Vagina (tissue), 2 donors: Measurements from ENCODE around the gene STARD10. TPM values are rescaled to one million over a fixed set of nuclear protein-coding genes. Genes with fewer than 3 reads are reported as not detected.
"Not testable (repeated sequence)": the region's sequence is repeated elsewhere in the genome, so short reads cannot be mapped to it uniquely, and the experiment has no call there.

Source experiments
- DNase-seq, 2 donors: peaks; one replicate each; pipeline ENCODE4 v3.0.0-alpha.2; 2017; ENCODE audit errors: extremely low spot score in 2 of 2
- H3K27ac ChIP-seq: fragments of 200-600 bp; sonication (generic); one replicate; pipeline ENCODE4 v1.5.1; 2019
- H3K27me3 ChIP-seq: fragments of 200-600 bp; sonication (generic); one replicate; pipeline ENCODE4 v1.5.1; 2019
- H3K36me3 ChIP-seq, 2 donors: fragments of 200-600 bp; sonication (generic); one replicate each; pipeline ENCODE4 v1.5.1; 2017 to 2019
- H3K4me1 ChIP-seq: fragments of 200-600 bp; sonication (generic); one replicate; pipeline ENCODE4 v1.5.1; 2019
- H3K4me3 ChIP-seq, 2 donors: fragments of 200-600 bp; sonication (generic); 1 replicate in 1 of 2; 2 replicates in 1 of 2; pipeline ENCODE4 v1.5.1; 2016 to 2019
- H3K9me3 ChIP-seq: fragments of 200-600 bp; sonication (generic); one replicate; pipeline ENCODE4 v1.5.1; 2019
- POLR2A ChIP-seq, 2 donors: fragments of 450-650 bp; IDR thresholded peaks; one replicate each; pipeline ENCODE4 v1.6.1; 2017; ENCODE audit warnings: antibody characterized with exemption in 2 of 2, mild to moderate bottlenecking in 2 of 2, moderate library complexity in 2 of 2
- POLR2AphosphoS5 ChIP-seq, 2 donors: sonication (generic); formaldehyde crosslinking; IDR thresholded peaks; one replicate each; pipeline ENCODE4 v1.9.0; 2017; ENCODE audit warnings: antibody characterized with exemption in 2 of 2, mild to moderate bottlenecking in 2 of 2, low read depth in 1 of 2; ENCODE audit not compliant: insufficient read depth in 1 of 2
- intact Hi-C: fragments of 100-400 bp; cut with DNase I; formaldehyde crosslinking; loops from one replicate; pipeline ENCODE4 v1.15.1; 2023
- total RNA-seq: library from RNA; depleted of rRNA; stranded (reverse); fragments of >200 nt; gene quantifications from one replicate; pipeline ENCODE4 v1.2.3, GENCODE V29; 2016
- TF ChIP-seq, protein P1 (sequence below), 3 experiments: fragments of 450-650 bp in 2 of 3; fragments of 200-600 bp in 1 of 3; sonication (generic) in 1 of 3; IDR thresholded peaks; one replicate each; pipeline ENCODE4 v1.5.1; 2017 to 2019; ENCODE audit warnings: antibody characterized with exemption in 3 of 3, mild to moderate bottlenecking in 2 of 3, moderate library complexity in 2 of 3

STARD10 gene
- total RNA-seq, 1 donor from 2014 or later = 75.9 TPM

DNA sequence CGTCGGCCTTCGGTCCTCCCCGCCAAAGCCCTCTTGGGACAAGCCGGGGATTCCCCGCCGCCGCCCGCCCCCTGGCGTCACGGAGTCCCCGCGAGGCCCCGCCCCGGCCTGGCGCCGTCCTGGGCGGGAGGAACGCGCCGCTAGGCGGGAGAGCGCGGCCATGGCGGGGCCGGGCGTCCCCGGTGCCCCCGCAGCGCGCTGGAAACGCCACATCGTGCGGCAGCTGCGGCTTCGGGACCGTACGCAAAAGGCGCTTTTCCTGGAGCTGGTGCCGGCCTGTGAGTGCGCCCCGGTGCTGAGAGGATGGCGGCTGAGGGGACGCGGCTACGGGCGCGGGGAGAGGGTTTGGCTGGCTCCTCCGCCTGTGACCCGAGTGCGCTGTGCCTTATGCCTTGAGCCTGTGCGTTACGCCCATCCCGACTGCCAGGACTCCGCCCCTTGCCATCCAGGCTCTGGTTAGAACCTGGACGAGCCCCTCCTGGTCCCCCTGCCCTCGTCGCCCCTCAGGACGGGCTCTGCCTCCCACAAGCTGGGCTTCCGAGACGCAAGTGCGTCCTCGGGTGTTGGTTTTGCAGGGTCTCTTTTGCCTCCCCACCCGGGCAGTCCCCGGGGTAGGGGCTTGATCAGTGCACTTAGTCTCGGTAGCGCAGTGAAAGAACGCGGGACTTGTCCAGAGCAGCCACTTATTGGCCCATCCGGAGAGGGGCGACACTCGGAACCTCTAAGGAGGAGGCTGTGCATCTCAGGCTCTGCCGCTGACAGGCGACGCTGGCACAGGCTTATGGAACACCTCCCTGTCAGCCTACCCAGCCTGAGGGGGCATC, 20.7 kb upstream of the STARD10 start, which contains the start of gene ATG16L2:
ATG16L2 (plus strand) TSS at position 126 of the 824 bp plus-strand sequence; CDS start at position 161, 35 bp downstream.
- TF ChIP-seq POLR2AphosphoS5 (IDR thresholded peaks at IDR 0.05; ENCODE audit: insufficient read depth in 1 of 2, low read depth in 1 of 2) (peak in 1 of 2 donors; percentile 39), POLR2A (IDR thresholded peaks at IDR 0.05) (peak; percentile 10 to 75)
- TF ChIP-seq, protein P1, sequence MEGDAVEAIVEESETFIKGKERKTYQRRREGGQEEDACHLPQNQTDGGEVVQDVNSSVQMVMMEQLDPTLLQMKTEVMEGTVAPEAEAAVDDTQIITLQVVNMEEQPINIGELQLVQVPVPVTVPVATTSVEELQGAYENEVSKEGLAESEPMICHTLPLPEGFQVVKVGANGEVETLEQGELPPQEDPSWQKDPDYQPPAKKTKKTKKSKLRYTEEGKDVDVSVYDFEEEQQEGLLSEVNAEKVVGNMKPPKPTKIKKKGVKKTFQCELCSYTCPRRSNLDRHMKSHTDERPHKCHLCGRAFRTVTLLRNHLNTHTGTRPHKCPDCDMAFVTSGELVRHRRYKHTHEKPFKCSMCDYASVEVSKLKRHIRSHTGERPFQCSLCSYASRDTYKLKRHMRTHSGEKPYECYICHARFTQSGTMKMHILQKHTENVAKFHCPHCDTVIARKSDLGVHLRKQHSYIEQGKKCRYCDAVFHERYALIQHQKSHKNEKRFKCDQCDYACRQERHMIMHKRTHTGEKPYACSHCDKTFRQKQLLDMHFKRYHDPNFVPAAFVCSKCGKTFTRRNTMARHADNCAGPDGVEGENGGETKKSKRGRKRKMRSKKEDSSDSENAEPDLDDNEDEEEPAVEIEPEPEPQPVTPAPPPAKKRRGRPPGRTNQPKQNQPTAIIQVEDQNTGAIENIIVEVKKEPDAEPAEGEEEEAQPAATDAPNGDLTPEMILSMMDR (IDR thresholded peaks at IDR 0.05) = peak in 1 of 3 experiments; percentile 22
- Histone ChIP-seq H3K36me3 (peaks cover 0 to 21% of the 10 kb centered on the region in 2 donors), H3K27ac (peak within 1 kb of the TSS; percentile 95), H3K27me3 (no peaks in the 10 kb centered on the region), H3K4me3 (peak within 1 kb of the TSS; percentile 81 to 95), H3K4me1 (peaks cover 43% of the 10 kb centered on the region), H3K9me3 (no peaks in the 10 kb centered on the region)
- peak; percentile 91 to 96 for DNase-seq
- intact Hi-C loops = no loop called here

DNA sequence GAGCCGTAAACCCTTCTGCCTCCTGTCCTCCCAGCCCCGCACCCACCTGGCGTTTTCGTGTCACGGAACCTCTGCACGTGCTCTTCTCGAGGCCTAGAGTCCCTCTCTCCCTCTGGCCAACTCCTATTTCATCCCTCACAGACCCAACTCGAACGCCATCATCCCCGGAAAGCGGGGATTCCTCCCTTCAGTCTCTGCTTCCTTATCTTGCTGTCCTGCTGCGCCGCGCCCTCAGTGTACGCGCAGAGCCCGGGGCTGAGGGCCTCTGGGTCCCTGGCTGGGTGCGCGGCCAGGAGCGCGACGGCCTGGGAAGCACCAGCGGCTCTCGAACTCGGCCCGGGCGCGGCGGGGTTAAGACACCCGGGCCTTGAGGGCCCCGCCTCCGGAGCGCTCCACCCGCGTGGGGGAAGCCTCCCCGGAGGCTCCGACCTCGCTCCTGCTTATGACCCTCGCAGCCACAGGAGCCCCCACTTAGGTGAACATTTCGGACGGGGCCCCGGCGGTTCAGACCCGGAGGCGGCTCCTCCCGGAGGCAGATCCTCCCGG, 20.0 kb upstream of the STARD10 start:
- TF ChIP-seq, protein P1 (IDR thresholded peaks at IDR 0.05) = no peak
- TF ChIP-seq POLR2AphosphoS5 (IDR thresholded peaks at IDR 0.05; ENCODE audit: insufficient read depth in 1 of 2, low read depth in 1 of 2) (peak; percentile 30 to 91), POLR2A (IDR thresholded peaks at IDR 0.05) (peak in 1 of 2 donors; percentile 36)
- H3K4me1 ChIP-seq = peaks cover 43% of the 10 kb centered on the region
- H3K36me3 ChIP-seq = peaks cover 0 to 14% of the 10 kb centered on the region in 2 donors
- intact Hi-C loops = no loop called here
- H3K27me3 ChIP-seq = no peaks in the 10 kb centered on the region
- H3K27ac ChIP-seq = peak overlapping the region; percentile 95
- peak; percentile 90 to 96 for DNase-seq
- H3K4me3 ChIP-seq = peak overlapping the region; percentile 81 to 95
- no peaks in the 10 kb centered on the region for H3K9me3 ChIP-seq

GRCh38 chr11:72812967-72813739, 19.3 kb upstream of the STARD10 start:
- Histone ChIP-seq H3K27me3 (no peaks in the 10 kb centered on the region), H3K4me3 (peak overlapping the region; percentile 81 to 95), H3K4me1 (peaks cover 43% of the 10 kb centered on the region), H3K27ac (peak overlapping the region; percentile 95), H3K36me3 (peaks cover 0 to 9% of the 10 kb centered on the region in 2 donors), H3K9me3 (no peaks in the 10 kb centered on the region)
- intact Hi-C loops = no loop called here
- TF ChIP-seq, protein P1 (IDR thresholded peaks at IDR 0.05) = peak in 2 of 3 experiments; percentile 22 to 27
- TF ChIP-seq POLR2AphosphoS5 (IDR thresholded peaks at IDR 0.05; ENCODE audit: insufficient read depth in 1 of 2, low read depth in 1 of 2) (no peak), POLR2A (IDR thresholded peaks at IDR 0.05) (no peak)
- DNase-seq = peak in 1 of 2 donors; percentile 90

- H3K27me3 ChIP-seq = no peaks in the 10 kb centered on the region
- H3K4me1 ChIP-seq = peaks cover 43% of the 10 kb centered on the region
- intact Hi-C loops = no loop called here
- TF ChIP-seq, protein P1 (IDR thresholded peaks at IDR 0.05) = no peak
- TF ChIP-seq POLR2A (IDR thresholded peaks at IDR 0.05) (no peak), POLR2AphosphoS5 (IDR thresholded peaks at IDR 0.05; ENCODE audit: insufficient read depth in 1 of 2, low read depth in 1 of 2) (no peak)
- DNase-seq = no peak
- peaks cover 0 to 3% of the 10 kb centered on the region in 2 donors for H3K36me3 ChIP-seq
- no peaks in the 10 kb centered on the region for H3K9me3 ChIP-seq
- peak overlapping the region; percentile 95 for H3K27ac ChIP-seq
- H3K4me3 ChIP-seq = peak overlapping the region; percentile 81 to 95
These were observed 18.7 kb upstream of the STARD10 start for GRCh38 chr11:72812604-72812966.

DNA sequence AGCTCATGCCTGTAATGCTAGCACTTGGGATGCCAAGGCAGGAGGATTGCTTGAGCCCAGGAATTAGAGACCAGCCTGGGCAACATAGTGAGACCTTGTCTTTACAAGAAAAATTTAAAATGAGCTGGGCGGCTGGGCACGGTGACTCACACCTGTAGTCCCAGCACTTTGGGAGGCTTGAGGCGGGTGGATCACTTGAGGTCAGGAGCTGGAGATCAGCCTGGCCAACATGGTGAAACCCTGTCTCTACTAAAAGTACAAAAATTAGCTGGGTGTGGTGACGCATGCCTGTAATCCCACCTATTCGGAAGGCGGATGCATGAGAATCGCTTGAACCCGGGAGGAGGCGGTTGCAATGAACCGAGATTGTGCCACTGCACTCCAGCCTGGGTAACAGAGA, 17.8 kb upstream of the STARD10 start:
- DNase-seq, H3K36me3 ChIP-seq, H3K4me3 ChIP-seq, H3K9me3 ChIP-seq, H3K27me3 ChIP-seq, intact Hi-C loops, H3K27ac ChIP-seq: not testable (repeated sequence)
- H3K4me1 ChIP-seq = peaks cover 41% of the 10 kb centered on the region
